Tibial nerve (tissue), 4 donors: Measurements from ENCODE around the gene CD164L2. TPM values are rescaled to one million over a fixed set of nuclear protein-coding genes. Genes with fewer than 3 reads are reported as not detected.
"Not testable (repeated sequence)": the region's sequence is repeated elsewhere in the genome, so short reads cannot be mapped to it uniquely, and the experiment has no call there.

ENCODE experiments used
- DNase-seq, 2 donors: peaks; one replicate each; pipeline ENCODE4 v3.0.0-alpha.2; 2019; ENCODE audit warnings: low spot score in 2 of 2
- H3K27ac ChIP-seq, 4 donors: fragments of 200-600 bp; sonication (generic) in 3 of 4; one replicate each; pipeline ENCODE4 v1.5.1; 2017 to 2019; ENCODE audit warnings: mild to moderate bottlenecking in 1 of 4
- H3K27me3 ChIP-seq, 2 donors: fragments of 200-600 bp; sonication (generic) in 1 of 2; one replicate each; pipeline versions ENCODE4 v1.5.1 to v1.6.0; 2017 to 2019
- H3K36me3 ChIP-seq, 3 donors: fragments of 200-600 bp; sonication (generic); one replicate each; pipeline ENCODE4 v1.5.1; 2018 to 2019
- H3K4me1 ChIP-seq, 4 donors: fragments of 200-600 bp; sonication (generic) in 3 of 4; one replicate each; pipeline ENCODE4 v1.5.1; 2017 to 2019
- H3K4me3 ChIP-seq, 4 donors: fragments of 200-600 bp; sonication (generic) in 3 of 4; one replicate each; pipeline ENCODE4 v1.5.1; 2017 to 2019; ENCODE audit warnings: mild to moderate bottlenecking in 1 of 4, moderate library complexity in 1 of 4
- H3K9me3 ChIP-seq, 4 donors: fragments of 200-600 bp; sonication (generic) in 3 of 4; one replicate each; pipeline ENCODE4 v1.5.1; 2017 to 2019
- EP300 ChIP-seq, 2 donors: sonication (generic); formaldehyde crosslinking; IDR thresholded peaks; one replicate each; pipeline ENCODE4 v1.6.1; 2017; ENCODE audit warnings: antibody characterized with exemption in 2 of 2, mild to moderate bottlenecking in 1 of 2
- POLR2A ChIP-seq, 2 donors: fragments of 450-650 bp; IDR thresholded peaks; one replicate each; pipeline ENCODE4 v1.6.1; 2017; ENCODE audit warnings: antibody characterized with exemption in 2 of 2, mild to moderate bottlenecking in 2 of 2, moderate library complexity in 2 of 2
- WGBS, 2 donors: methylation state at CpG; one replicate each; pipeline ENCODE4 v1.1.5; 2018; 5-methylcytosine and 5-hydroxymethylcytosine counted together
- total RNA-seq, 4 donors: library from RNA; depleted of rRNA; stranded (reverse); fragments of >200 nt; gene quantifications; one replicate each; pipeline ENCODE4 v1.1.0, GENCODE V29; 2016
- TF ChIP-seq, protein P1 (sequence below), 5 experiments: fragments of 200-600 bp in 3 of 5; fragments of 450-650 bp in 2 of 5; sonication (generic) in 3 of 5; IDR thresholded peaks; one replicate each; pipeline ENCODE4 v1.5.1; 2016 to 2019; ENCODE audit warnings: antibody characterized with exemption in 5 of 5, mild to moderate bottlenecking in 3 of 5, moderate library complexity in 2 of 5

The CD164L2 gene
- total RNA-seq, 4 donors from 2014 or later, result not detected

DNA sequence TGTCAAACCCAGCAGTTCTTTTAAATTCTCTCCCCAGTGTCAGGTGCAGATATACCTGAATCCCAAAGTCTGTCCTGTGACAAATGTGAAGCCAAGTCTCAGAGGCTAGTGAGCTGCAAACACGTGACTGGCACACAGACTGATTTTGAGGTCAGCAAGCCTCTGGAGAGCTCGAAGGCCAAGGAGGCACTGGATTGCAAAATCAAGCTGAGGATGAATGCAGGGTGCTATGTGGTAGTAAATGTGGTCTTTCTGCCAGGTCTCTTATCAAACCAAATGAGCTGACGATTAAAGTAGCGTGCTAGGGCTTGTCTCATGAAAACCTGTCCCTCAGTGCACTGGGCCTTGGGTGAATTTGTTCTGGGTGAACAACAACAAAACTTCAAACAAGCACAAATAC, 29.9 kb upstream of the CD164L2 start:
- H3K36me3 ChIP-seq, result peaks cover 5 to 99% (median 46%) of the 10 kb centered on the region in 3 donors
- TF ChIP-seq, protein P1, sequence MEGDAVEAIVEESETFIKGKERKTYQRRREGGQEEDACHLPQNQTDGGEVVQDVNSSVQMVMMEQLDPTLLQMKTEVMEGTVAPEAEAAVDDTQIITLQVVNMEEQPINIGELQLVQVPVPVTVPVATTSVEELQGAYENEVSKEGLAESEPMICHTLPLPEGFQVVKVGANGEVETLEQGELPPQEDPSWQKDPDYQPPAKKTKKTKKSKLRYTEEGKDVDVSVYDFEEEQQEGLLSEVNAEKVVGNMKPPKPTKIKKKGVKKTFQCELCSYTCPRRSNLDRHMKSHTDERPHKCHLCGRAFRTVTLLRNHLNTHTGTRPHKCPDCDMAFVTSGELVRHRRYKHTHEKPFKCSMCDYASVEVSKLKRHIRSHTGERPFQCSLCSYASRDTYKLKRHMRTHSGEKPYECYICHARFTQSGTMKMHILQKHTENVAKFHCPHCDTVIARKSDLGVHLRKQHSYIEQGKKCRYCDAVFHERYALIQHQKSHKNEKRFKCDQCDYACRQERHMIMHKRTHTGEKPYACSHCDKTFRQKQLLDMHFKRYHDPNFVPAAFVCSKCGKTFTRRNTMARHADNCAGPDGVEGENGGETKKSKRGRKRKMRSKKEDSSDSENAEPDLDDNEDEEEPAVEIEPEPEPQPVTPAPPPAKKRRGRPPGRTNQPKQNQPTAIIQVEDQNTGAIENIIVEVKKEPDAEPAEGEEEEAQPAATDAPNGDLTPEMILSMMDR (IDR thresholded peaks at IDR 0.05), result no peak
- TF ChIP-seq POLR2A (IDR thresholded peaks at IDR 0.05) (no peak), EP300 (IDR thresholded peaks at IDR 0.05) (no peak)
- no peaks in the 10 kb centered on the region for H3K9me3 ChIP-seq
- no peaks in the 10 kb centered on the region for H3K27me3 ChIP-seq
- 82% methylated on average over 4 of the region's 4 CpGs for WGBS, 2 donors
- no peak overlapping the region for H3K4me3 ChIP-seq
- H3K4me1 ChIP-seq, result peaks cover 0 to 36% (median 12%) of the 10 kb centered on the region in 4 donors
- H3K27ac ChIP-seq, result peak overlapping the region in 1 of 4 donors; percentile 16
- DNase-seq, result no peak

DNA sequence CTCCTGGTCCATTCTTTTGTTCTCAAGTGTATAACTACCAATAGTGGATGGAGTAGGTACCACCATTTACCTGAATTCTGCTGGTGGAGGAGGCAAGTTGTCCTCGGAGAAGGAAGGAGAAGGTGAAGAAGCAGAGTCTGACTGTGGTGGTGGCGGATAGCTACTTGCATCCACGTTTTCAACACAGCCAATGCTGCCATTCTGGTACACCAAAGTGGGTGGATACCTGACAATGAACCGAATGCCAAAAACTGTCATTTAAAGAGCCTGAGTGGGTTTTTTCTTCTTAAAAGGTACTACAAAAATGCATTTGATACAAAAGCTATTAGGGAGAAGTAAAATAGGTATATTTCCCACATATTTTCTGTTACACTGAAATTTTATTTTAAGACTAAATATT, 29.4 kb upstream of the CD164L2 start:
- peak overlapping the region in 1 of 4 donors; percentile 16 for H3K27ac ChIP-seq
- no peak for TF ChIP-seq EP300 (IDR thresholded peaks at IDR 0.05)
- TF ChIP-seq, protein P1 (IDR thresholded peaks at IDR 0.05), result no peak
- H3K36me3 ChIP-seq, result peaks cover 5 to 99% (median 47%) of the 10 kb centered on the region in 3 donors
- 88 to 89% methylated on average over 4 of the region's 4 CpGs for WGBS, 2 donors
- no peak for DNase-seq
- no peaks in the 10 kb centered on the region for H3K27me3 ChIP-seq
- H3K9me3 ChIP-seq, result no peaks in the 10 kb centered on the region
- peaks cover 0 to 31% (median 8%) of the 10 kb centered on the region in 4 donors for H3K4me1 ChIP-seq
- no peak overlapping the region for H3K4me3 ChIP-seq

DNA sequence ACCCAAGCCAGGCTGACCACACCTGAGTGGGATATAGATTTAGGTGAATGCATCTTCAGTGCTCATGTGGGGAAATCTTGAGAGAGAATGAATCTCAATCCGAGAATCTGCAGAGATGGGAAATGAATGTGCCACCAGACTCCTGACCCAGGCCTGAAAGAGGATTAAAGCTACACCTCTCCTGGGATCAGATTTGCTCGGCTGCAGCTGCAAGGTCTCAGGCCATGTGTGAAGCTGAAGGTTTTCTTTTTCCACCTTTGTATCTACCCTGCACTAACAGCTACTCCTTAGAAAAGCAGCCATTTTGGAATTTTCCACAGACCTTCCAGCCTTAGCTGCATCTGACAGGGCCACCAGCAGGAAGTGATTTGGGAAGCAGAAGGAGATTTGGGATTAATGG, 27.6 kb upstream of the CD164L2 start:
- peaks cover 0 to 31% (median 2%) of the 10 kb centered on the region in 4 donors for H3K4me1 ChIP-seq
- H3K36me3 ChIP-seq, result peaks cover 9 to 99% (median 45%) of the 10 kb centered on the region in 3 donors
- 63 to 82% methylated on average over 2 of the region's 2 CpGs for WGBS, 2 donors
- H3K9me3 ChIP-seq, result no peaks in the 10 kb centered on the region
- no peak overlapping the region for H3K4me3 ChIP-seq
- H3K27ac ChIP-seq, result no peak overlapping the region
- DNase-seq, result no peak
- TF ChIP-seq POLR2A (IDR thresholded peaks at IDR 0.05), result no peak
- TF ChIP-seq, protein P1 (IDR thresholded peaks at IDR 0.05), result no peak
- TF ChIP-seq EP300 (IDR thresholded peaks at IDR 0.05), result no peak
- no peaks in the 10 kb centered on the region for H3K27me3 ChIP-seq

DNA sequence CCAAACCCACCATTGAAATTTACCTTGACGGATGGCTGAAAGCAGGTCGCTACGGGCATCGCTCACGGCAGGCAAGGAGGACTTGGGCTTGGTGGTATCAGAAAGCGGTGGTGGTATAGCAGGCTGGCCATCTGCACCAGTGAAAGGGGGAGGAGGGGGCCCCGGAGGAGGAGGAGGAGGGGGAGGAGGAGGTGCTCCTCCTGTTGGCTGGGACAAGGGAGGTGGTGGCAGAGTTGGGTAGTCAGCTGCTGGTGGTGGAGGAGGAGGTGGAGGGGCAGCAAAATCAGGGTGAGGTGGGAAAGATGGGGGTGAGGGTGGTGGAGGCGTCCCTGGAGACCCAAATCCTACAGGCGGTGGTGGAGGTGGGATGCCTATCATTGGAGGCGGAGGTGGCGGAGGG, 26.5 kb upstream of the CD164L2 start:
- Histone ChIP-seq H3K9me3 (no peaks in the 10 kb centered on the region), H3K36me3 (peaks cover 9 to 89% (median 40%) of the 10 kb centered on the region in 3 donors), H3K27me3 (no peaks in the 10 kb centered on the region), H3K4me1 (peaks cover 0 to 37% (median 9%) of the 10 kb centered on the region in 4 donors), H3K27ac (no peak overlapping the region), H3K4me3 (no peak overlapping the region)
- 93 to 95% methylated on average over 11 of the region's 11 CpGs for WGBS, 2 donors
- no peak for DNase-seq
- TF ChIP-seq, protein P1 (IDR thresholded peaks at IDR 0.05), result no peak
- TF ChIP-seq POLR2A (IDR thresholded peaks at IDR 0.05) (no peak), EP300 (IDR thresholded peaks at IDR 0.05) (no peak)

DNA sequence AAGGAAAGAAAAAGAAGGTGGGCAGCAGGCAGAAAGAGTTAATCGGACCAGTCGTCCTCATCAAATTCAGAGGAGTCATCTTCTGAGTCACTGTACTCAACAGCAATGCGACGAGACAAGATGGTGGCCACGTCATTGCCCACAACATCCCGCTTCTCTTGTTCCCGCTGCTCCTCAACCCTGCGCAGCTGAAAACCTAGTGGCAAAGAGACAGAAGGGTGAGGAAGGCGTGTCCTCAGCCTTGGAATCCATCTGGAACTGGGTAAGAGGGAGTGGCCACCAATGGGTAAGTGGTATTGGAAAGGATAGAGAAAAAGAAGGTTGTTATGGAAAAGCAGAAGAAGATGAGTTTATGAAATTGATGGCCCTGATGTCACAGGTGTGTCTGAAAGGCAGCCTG, 25.0 kb upstream of the CD164L2 start:
- peaks cover 0 to 45% (median 23%) of the 10 kb centered on the region in 4 donors for H3K4me1 ChIP-seq
- no peak for DNase-seq
- TF ChIP-seq, protein P1 (IDR thresholded peaks at IDR 0.05), result no peak
- no peak for TF ChIP-seq EP300 (IDR thresholded peaks at IDR 0.05)
- TF ChIP-seq POLR2A (IDR thresholded peaks at IDR 0.05), result no peak
- WGBS, 2 donors, result 89 to 91% methylated on average over 9 of the region's 9 CpGs
- H3K27me3 ChIP-seq, result no peaks in the 10 kb centered on the region
- H3K4me3 ChIP-seq, result no peak overlapping the region
- no peaks in the 10 kb centered on the region for H3K9me3 ChIP-seq
- no peak overlapping the region for H3K27ac ChIP-seq
- peaks cover 9 to 74% (median 40%) of the 10 kb centered on the region in 3 donors for H3K36me3 ChIP-seq

DNA sequence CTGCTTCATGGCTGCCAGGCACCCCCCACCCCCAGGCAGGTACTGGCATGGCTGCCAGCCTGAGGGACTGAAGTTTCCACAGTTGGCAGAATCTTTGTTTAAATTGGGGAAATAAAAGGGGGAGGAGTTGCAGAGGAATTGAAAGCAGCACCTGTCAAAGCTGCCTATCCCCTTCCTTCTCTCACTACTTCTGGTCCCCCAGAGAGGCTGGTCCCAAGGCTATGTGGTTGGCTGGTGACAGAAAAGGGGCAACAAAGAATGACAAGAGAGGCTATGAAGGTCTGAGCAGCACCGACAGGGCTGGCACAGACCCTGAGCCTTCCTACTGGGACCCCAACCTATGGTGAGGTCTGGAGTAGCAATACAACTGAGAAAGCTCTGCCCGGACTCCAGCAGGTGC, 23.7 kb upstream of the CD164L2 start:
- peak overlapping the region; percentile 27 to 90 (median 76) for H3K27ac ChIP-seq
- WGBS, 2 donors, result 80 to 81% methylated on average over 2 of the region's 2 CpGs
- H3K4me3 ChIP-seq, H3K9me3 ChIP-seq, H3K27me3 ChIP-seq, DNase-seq: not testable (repeated sequence)
- peaks cover 0 to 53% (median 36%) of the 10 kb centered on the region in 4 donors for H3K4me1 ChIP-seq
- peaks cover 5 to 60% (median 32%) of the 10 kb centered on the region in 3 donors for H3K36me3 ChIP-seq
